ENCODE results near the gene STEAP4.

Gene STEAP4

GRCh38 chr7:88315522-88315921 is 8.8 kb upstream of the STEAP4 start:
- Histone ChIP-seq H3K4me1 (ENCODE audit: control insufficient read depth, insufficient read depth, low read length, poor library complexity, severe bottlenecking) (no peaks in the 10 kb centered on the region), H3K4me3 (ENCODE audit: insufficient read depth, low read depth, low read length, poor library complexity, severe bottlenecking) (no peak overlapping the region), H3K36me3 (ENCODE audit: control insufficient read depth, insufficient read depth, low read length) (no peaks in the 10 kb centered on the region), H3K27ac (ENCODE audit: insufficient read depth, low read length, poor library complexity, severe bottlenecking) (no peak overlapping the region), H3K27me3 (replicated peaks; ENCODE audit: control insufficient read depth, insufficient read depth, low read length, poor library complexity, severe bottlenecking) (no peaks in the 10 kb centered on the region), H3K9me3 (ENCODE audit: control insufficient read depth, low read length) (no peaks in the 10 kb centered on the region)
- DNase-seq = no peak

- Histone ChIP-seq H3K4me1 (ENCODE audit: control insufficient read depth, insufficient read depth, low read length, poor library complexity, severe bottlenecking) (no peaks in the 10 kb centered on the region), H3K27ac (ENCODE audit: insufficient read depth, low read length, poor library complexity, severe bottlenecking) (no peak overlapping the region), H3K36me3 (ENCODE audit: control insufficient read depth, insufficient read depth, low read length) (no peaks in the 10 kb centered on the region), H3K9me3 (ENCODE audit: control insufficient read depth, low read length) (no peaks in the 10 kb centered on the region), H3K27me3 (replicated peaks; ENCODE audit: control insufficient read depth, insufficient read depth, low read length, poor library complexity, severe bottlenecking) (no peaks in the 10 kb centered on the region), H3K4me3 (ENCODE audit: insufficient read depth, low read depth, low read length, poor library complexity, severe bottlenecking) (no peak overlapping the region)
- no peak for DNase-seq
These were observed 7.4 kb upstream of the STEAP4 start for GRCh38 chr7:88314061-88314491.

DNA sequence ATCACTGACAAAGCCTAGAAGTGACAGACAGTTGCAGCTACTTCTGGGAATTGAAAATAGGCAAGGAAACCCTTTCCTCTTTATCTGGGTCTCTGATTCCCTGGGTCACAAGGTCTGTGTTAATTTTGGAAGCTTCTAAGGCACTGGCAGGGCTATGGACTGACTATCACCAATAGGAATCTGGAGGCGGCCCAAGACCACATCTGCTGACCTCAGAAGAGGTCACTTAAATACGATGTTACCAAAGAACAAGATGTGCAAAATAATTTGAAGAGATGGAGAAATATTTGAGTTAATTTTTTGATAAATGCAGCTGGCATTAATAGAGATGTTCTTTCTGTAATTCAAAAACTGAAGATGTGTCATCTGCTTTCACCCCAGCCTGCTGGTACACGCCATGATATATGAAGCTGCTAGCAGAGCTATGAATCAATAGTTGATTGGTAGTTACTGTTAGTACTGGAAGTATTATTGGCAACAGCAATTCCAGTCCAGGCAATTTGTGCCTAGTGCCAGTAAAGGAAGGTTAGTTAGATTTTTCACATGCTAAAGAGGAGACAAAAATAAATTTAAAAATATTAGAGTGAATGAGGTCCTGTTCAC is 5.5 kb upstream of the STEAP4 start:
- H3K4me1 ChIP-seq (ENCODE audit: control insufficient read depth, insufficient read depth, low read length, poor library complexity, severe bottlenecking) = no peaks in the 10 kb centered on the region
- H3K4me3 ChIP-seq (ENCODE audit: insufficient read depth, low read depth, low read length, poor library complexity, severe bottlenecking) = no peak overlapping the region
- no peaks in the 10 kb centered on the region for H3K9me3 ChIP-seq (ENCODE audit: control insufficient read depth, low read length)
- H3K27me3 ChIP-seq (replicated peaks; ENCODE audit: control insufficient read depth, insufficient read depth, low read length, poor library complexity, severe bottlenecking) = no peaks in the 10 kb centered on the region
- DNase-seq = no peak
- no peaks in the 10 kb centered on the region for H3K36me3 ChIP-seq (ENCODE audit: control insufficient read depth, insufficient read depth, low read length)
- no peak overlapping the region for H3K27ac ChIP-seq (ENCODE audit: insufficient read depth, low read length, poor library complexity, severe bottlenecking)

DNA sequence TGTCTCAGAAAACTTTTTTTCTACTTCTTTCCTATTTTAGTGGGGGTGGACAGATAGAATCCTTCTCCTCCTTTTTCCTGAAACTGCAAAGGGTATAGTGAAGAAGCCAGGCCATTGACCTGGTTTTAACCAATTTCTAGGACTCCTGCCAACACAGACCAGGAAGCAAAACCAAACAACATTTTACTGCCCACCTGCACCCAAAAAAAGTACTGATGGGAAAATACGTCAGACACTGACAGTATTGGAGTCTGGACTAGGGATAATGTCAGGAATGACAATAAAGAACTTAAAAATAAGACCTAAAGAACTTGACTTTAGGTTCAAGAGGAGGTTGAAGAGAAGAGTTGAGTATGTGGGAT is 5.0 kb upstream of the STEAP4 start:
- DNase-seq = no peak
- no peaks in the 10 kb centered on the region for H3K9me3 ChIP-seq (ENCODE audit: control insufficient read depth, low read length)
- H3K27ac ChIP-seq (ENCODE audit: insufficient read depth, low read length, poor library complexity, severe bottlenecking) = no peak overlapping the region

DNA sequence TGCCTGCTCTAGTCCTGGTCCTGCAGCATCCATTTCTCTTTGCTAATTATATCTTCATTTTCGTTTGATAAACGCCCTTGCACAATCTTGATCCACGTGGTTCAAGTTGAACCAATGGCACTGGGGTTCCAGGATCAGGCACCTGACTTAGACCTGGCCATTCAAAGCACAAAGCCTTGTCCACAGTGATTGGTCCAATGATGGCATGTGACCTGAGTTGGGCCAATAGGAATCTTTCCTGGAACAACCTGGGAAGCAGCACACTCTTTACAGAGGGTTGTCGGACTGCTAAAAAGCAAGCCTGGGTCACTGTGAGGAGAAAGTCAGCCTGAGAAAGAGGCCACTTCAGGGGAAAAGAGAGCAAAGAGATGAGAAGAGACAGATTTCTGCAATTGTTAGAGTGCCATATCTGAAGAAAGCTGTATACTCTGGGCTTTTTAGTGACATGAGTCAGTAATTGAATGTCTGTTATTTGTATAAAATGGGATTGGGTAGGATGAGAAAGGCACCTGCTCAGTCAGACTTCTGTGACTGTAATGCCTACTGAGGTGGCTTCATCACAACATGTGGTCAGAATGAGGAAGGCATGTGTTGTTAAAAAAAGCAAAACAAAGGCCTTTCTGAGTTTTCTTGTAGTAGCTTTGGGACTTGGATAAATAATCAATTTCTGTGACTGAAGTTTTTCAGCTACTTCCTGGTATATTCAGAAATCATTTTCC is 4.4 kb upstream of the STEAP4 start:
- no peak overlapping the region for H3K27ac ChIP-seq (ENCODE audit: insufficient read depth, low read length, poor library complexity, severe bottlenecking)
- no peaks in the 10 kb centered on the region for H3K36me3 ChIP-seq (ENCODE audit: control insufficient read depth, insufficient read depth, low read length)
- no peak overlapping the region for H3K4me3 ChIP-seq (ENCODE audit: insufficient read depth, low read depth, low read length, poor library complexity, severe bottlenecking)
- no peak for DNase-seq
- H3K27me3 ChIP-seq (replicated peaks; ENCODE audit: control insufficient read depth, insufficient read depth, low read length, poor library complexity, severe bottlenecking) = peaks cover 4% of the 10 kb centered on the region
- no peaks in the 10 kb centered on the region for H3K4me1 ChIP-seq (ENCODE audit: control insufficient read depth, insufficient read depth, low read length, poor library complexity, severe bottlenecking)
- no peaks in the 10 kb centered on the region for H3K9me3 ChIP-seq (ENCODE audit: control insufficient read depth, low read length)

More for the DNA sequence above, 5.0 kb upstream of the STEAP4 start:
- Histone ChIP-seq H3K27me3 (replicated peaks; ENCODE audit: control insufficient read depth, insufficient read depth, low read length, poor library complexity, severe bottlenecking) (peaks cover 3% of the 10 kb centered on the region), H3K36me3 (ENCODE audit: control insufficient read depth, insufficient read depth, low read length) (no peaks in the 10 kb centered on the region), H3K4me3 (ENCODE audit: insufficient read depth, low read depth, low read length, poor library complexity, severe bottlenecking) (no peak overlapping the region), H3K4me1 (ENCODE audit: control insufficient read depth, insufficient read depth, low read length, poor library complexity, severe bottlenecking) (no peaks in the 10 kb centered on the region)

- no peak overlapping the region for H3K4me3 ChIP-seq (ENCODE audit: insufficient read depth, low read depth, low read length, poor library complexity, severe bottlenecking)
- H3K27me3 ChIP-seq (replicated peaks; ENCODE audit: control insufficient read depth, insufficient read depth, low read length, poor library complexity, severe bottlenecking) = peaks cover 4% of the 10 kb centered on the region
- no peaks in the 10 kb centered on the region for H3K36me3 ChIP-seq (ENCODE audit: control insufficient read depth, insufficient read depth, low read length)
- no peaks in the 10 kb centered on the region for H3K4me1 ChIP-seq (ENCODE audit: control insufficient read depth, insufficient read depth, low read length, poor library complexity, severe bottlenecking)
- no peaks in the 10 kb centered on the region for H3K9me3 ChIP-seq (ENCODE audit: control insufficient read depth, low read length)
- DNase-seq = no peak
- no peak overlapping the region for H3K27ac ChIP-seq (ENCODE audit: insufficient read depth, low read length, poor library complexity, severe bottlenecking)
These were observed 3.1 kb upstream of the STEAP4 start for GRCh38 chr7:88309819-88310218.

DNA sequence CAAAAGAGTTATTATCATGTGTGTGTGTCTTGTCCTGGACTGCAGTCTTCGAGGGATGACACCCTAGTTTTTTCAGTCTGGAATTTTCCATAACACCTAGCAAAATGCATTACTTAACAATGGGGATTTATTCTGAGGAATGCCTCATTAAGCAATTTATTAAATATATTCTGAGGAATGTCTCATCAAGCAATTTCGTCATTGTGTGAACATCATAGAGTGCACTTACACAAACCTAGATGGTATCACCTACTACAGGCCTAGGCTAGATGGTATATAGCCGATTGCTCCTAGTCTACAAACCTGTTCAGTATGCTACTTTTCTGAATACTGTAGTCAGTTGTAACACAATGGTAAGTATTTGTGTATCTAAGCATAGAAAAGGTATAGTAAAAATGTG is 1.1 kb upstream of the STEAP4 start:
- H3K4me3 ChIP-seq (ENCODE audit: insufficient read depth, low read depth, low read length, poor library complexity, severe bottlenecking) = no peak overlapping the region
- no peak overlapping the region for H3K27ac ChIP-seq (ENCODE audit: insufficient read depth, low read length, poor library complexity, severe bottlenecking)
- H3K36me3 ChIP-seq (ENCODE audit: control insufficient read depth, insufficient read depth, low read length) = no peaks in the 10 kb centered on the region
- no peaks in the 10 kb centered on the region for H3K9me3 ChIP-seq (ENCODE audit: control insufficient read depth, low read length)
- peaks cover 4% of the 10 kb centered on the region for H3K27me3 ChIP-seq (replicated peaks; ENCODE audit: control insufficient read depth, insufficient read depth, low read length, poor library complexity, severe bottlenecking)
- H3K4me1 ChIP-seq (ENCODE audit: control insufficient read depth, insufficient read depth, low read length, poor library complexity, severe bottlenecking) = no peaks in the 10 kb centered on the region
- DNase-seq = no peak

- Histone ChIP-seq H3K36me3 (ENCODE audit: control insufficient read depth, insufficient read depth, low read length) (no peaks in the 10 kb centered on the region), H3K27ac (ENCODE audit: insufficient read depth, low read length, poor library complexity, severe bottlenecking) (no peak overlapping the region), H3K4me1 (ENCODE audit: control insufficient read depth, insufficient read depth, low read length, poor library complexity, severe bottlenecking) (no peaks in the 10 kb centered on the region), H3K4me3 (ENCODE audit: insufficient read depth, low read depth, low read length, poor library complexity, severe bottlenecking) (no peak overlapping the region), H3K9me3 (ENCODE audit: control insufficient read depth, low read length) (no peaks in the 10 kb centered on the region), H3K27me3 (replicated peaks; ENCODE audit: control insufficient read depth, insufficient read depth, low read length, poor library complexity, severe bottlenecking) (peaks cover 4% of the 10 kb centered on the region)
- DNase-seq = no peak
These were observed 718 bp upstream of the STEAP4 start for GRCh38 chr7:88307412-88307811.

GRCh38 chr7:88305044-88305443 is 1.6 kb downstream of the STEAP4 start:
- no peak overlapping the region for H3K4me3 ChIP-seq (ENCODE audit: insufficient read depth, low read depth, low read length, poor library complexity, severe bottlenecking)
- DNase-seq = no peak

GRCh38 chr7:88302486-88302885 is 4.2 kb downstream of the STEAP4 start:
- peaks cover 4% of the 10 kb centered on the region for H3K27me3 ChIP-seq (replicated peaks; ENCODE audit: control insufficient read depth, insufficient read depth, low read length, poor library complexity, severe bottlenecking)
- no peaks in the 10 kb centered on the region for H3K9me3 ChIP-seq (ENCODE audit: control insufficient read depth, low read length)
- no peaks in the 10 kb centered on the region for H3K36me3 ChIP-seq (ENCODE audit: control insufficient read depth, insufficient read depth, low read length)
- H3K27ac ChIP-seq (ENCODE audit: insufficient read depth, low read length, poor library complexity, severe bottlenecking) = no peak overlapping the region
- no peak overlapping the region for H3K4me3 ChIP-seq (ENCODE audit: insufficient read depth, low read depth, low read length, poor library complexity, severe bottlenecking)
- no peaks in the 10 kb centered on the region for H3K4me1 ChIP-seq (ENCODE audit: control insufficient read depth, insufficient read depth, low read length, poor library complexity, severe bottlenecking)
- DNase-seq = no peak

More at GRCh38 chr7:88305044-88305443, 1.6 kb downstream of the STEAP4 start:
- Histone ChIP-seq H3K27me3 (replicated peaks; ENCODE audit: control insufficient read depth, insufficient read depth, low read length, poor library complexity, severe bottlenecking) (peaks cover 4% of the 10 kb centered on the region), H3K4me1 (ENCODE audit: control insufficient read depth, insufficient read depth, low read length, poor library complexity, severe bottlenecking) (no peaks in the 10 kb centered on the region), H3K36me3 (ENCODE audit: control insufficient read depth, insufficient read depth, low read length) (no peaks in the 10 kb centered on the region), H3K9me3 (ENCODE audit: control insufficient read depth, low read length) (no peaks in the 10 kb centered on the region), H3K27ac (ENCODE audit: insufficient read depth, low read length, poor library complexity, severe bottlenecking) (no peak overlapping the region)
